Stromal cell of bone marrow (primary cell): ENCODE data around the gene HIVEP3.

Experiments used
- DNase-seq: peaks from one replicate; pipeline ENCODE4 v3.0.0-alpha.2; 2012; ENCODE audit warnings: low read depth

Gene HIVEP3

GRCh38 chr1:41530411-41530810 lies 388.3 kb downstream of the HIVEP3 start:
- no peak for DNase-seq

- no peak for DNase-seq
These were observed 388.9 kb downstream of the HIVEP3 start for GRCh38 chr1:41529621-41530395.

DNA sequence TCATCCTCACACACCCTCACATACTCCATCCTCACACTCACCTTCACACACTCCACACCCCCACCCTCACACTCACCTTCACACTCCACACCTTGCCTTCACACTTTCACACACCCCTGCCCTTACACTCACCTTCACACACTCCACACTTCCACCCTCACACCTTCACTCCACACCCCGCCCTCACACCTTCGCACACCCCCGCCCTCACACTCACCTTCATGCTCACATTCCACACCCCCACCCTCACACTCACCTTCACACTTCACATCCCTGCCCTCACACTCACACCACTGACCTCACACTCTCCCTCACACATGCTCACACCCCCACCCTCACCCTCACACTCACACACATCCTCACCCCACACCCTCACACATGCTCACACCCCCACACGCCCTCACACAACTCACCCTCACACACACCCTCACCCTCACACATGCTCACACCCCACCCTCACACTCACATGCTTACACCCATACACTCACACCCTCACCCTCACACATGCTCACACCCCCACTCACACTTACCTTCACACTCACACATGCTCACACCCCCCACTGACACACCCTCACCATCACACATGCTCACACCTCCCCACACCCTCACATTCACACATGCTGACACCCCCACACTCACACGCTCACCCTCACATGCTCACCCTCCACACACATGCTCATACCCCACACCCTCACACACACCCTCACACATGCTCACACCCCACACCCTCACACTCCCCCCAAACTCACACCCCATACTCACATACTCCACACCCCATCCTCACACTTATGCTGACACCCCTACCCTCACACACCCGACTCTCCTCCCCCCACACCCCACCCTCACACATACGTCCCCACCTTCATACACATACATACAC lies 389.8 kb downstream of the HIVEP3 start:
- no peak for DNase-seq

DNA sequence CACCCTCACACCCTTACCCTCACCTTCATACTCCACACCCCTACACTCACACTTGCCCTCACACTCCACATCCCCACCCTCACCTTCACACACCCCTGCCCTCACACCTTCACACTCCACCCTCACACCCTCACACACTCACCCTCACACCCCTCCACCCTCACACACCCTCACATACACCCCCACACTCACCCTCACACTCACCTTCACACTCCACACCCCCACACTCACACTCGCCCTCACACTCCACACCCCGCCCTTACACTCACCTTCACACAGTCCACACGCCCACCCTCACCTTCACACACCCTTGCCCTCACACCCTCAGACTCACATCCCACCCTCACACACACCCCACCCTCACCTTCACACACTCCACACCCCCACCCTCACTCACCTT lies 390.6 kb downstream of the HIVEP3 start:
- DNase-seq = no peak

DNA sequence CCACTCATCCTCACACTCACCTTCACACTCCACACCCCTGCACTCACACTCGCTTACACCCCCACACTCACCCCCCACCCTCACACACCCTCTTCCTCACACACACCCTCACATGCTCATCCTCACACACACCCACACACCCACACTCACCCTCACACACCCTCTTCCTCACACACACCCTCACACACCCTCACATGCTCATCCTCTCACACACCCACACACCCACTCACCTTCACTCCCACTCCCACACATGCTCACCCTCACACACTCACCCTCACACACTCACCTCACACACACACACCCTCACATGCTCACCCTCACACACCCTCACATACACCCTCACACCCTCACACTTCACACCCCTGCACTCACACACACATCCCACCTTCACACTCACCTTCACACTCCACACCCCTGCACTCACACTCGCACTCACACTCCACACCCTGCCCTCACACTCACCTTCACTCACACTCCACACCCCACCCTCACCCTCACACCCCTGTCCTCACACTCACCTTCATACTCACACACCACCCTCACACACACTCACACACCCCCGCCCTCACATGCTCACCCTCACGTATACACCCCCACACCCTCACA lies 391.7 kb downstream of the HIVEP3 start:
- no peak for DNase-seq

DNA sequence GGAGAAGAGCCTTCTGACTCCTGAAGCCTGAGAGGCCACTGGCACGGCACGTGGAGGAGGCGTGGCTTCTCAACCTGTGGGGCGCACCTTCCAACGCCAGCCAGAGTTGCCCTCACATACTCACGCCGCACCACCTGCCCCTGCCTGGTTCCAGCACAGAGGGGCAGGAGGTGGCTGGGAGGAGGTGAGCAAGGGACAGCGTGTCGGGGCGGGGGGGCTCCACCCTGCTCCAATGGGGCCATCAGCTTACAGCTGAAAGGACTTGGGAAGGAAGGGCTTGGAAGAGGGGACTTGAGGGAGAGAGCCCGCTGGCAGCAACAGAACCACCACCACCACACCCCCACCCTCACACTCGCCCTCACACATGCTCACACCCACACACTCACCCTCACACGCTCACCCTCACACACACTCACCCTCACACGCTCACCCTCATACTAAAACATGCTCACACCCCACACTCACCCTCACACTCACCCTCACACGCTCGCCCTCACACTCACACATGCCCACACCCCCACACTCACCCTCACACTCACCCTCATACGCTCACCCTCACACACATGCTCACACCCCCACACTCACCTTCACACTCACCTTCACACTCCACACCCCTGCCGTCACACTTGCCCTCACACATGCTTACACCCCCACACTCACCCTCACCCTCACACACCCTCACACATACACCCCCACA lies 392.7 kb downstream of the HIVEP3 start:
- no peak for DNase-seq

DNA sequence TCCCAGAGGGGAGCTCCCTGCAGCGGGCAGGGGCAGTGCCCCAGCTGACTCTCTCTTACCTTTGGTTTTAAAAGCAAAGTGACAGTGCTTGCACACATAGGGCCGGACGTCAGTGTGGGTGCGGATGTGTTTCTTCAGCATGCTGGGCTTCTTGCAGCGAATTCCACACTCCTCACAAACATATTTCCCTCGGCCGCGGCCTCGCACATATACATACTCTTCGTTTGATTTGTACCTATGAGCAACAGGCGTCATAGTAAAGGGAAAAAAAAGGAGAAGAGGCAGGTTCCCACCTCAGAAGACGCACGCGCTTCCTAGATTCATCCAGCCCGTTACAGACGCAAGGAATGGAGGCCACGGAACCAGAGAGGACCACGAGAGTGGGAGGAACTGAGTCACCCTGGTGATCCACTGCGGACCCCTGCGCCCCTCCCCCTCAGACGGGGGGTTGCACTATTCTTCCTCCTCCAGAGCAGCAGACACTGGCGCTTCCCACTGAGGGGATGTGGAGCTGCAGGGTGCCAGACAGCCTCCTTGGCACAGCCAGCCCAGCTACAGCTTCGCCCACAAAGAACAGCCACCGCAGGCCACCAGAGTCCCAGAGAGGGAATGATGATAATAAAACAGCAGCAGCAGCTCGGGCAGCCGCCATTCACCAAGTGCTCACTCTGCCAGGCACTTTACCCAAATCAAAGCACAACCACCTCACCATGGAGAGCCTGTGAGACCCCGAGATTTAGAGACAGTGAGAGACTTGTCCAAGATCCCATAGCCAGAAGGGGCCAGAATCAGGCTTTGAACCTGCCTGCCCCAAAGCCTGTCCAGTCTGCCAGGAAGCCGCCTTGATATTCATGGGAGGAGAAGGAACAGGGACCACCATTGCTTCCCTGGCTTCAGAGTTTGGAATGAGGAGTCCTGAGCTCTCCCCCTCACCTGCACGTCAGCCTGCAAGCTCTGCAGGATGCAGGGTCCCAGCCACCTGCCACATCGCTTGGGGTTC lies 393.7 kb downstream of the HIVEP3 start:
- no peak for DNase-seq

DNA sequence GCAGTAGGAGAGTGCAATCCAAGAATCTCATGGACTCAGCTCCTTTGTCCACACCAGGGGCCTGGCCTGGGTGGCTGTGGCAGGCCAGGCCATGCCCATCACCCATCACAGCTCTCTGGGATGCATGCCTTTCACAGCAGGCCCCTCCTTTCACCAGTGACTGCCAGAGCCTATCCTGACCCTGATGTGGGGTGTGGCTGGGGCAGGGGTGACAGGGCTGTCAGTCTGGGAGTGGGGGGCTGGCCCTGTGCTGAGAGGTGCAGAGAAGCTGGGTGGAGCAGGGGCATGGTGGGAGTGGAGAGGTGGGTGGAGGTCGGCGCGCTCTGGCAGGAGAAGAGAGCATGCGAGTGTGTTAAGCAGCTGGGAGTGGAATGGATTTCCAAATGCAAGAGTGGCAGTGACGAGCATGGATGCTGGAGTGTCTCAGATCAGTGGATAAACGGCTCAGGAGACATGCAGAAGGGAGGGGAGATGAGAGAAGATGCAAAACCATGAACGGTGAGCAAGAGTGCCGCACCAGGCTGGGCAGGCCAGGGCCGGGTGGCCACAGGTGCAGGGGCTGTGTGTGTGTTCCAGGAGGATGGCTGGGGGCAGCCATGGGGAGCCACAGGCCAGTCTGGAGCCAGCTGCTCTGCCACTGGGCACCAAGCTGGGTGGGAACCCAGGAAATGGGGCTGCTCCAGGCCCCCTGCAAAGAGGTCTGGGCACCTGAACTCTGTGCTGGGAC lies 394.6 kb downstream of the HIVEP3 start:
- no peak for DNase-seq

GRCh38 chr1:41523071-41523470 lies 395.7 kb downstream of the HIVEP3 start:
- DNase-seq = no peak

DNA sequence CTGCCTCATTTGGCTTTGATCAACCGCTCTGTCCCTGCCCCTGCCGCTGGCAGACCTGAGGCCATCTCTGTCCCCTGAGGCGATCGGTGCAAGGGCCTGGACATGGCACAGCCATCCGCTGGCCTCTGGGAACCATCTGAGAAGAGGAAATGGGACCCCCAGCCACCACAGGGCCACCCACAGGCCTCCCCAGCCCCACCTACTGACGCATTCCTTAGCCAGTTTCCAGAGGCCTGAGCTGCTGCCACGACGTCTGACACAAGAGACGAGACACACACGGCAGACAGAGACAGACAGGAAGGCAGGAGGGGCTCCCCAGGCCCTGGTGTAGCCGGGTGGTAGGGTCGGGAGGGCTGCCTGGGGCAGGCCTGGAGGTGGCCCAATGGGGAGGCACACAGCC lies 397.0 kb downstream of the HIVEP3 start:
- DNase-seq = no peak

GRCh38 chr1:41520951-41521752 lies 397.6 kb downstream of the HIVEP3 start:
- no peak for DNase-seq

GRCh38 chr1:41519667-41520066 lies 399.1 kb downstream of the HIVEP3 start:
- DNase-seq = no peak

- DNase-seq = no peak
These were observed 400.3 kb downstream of the HIVEP3 start for GRCh38 chr1:41518471-41518870.

DNA sequence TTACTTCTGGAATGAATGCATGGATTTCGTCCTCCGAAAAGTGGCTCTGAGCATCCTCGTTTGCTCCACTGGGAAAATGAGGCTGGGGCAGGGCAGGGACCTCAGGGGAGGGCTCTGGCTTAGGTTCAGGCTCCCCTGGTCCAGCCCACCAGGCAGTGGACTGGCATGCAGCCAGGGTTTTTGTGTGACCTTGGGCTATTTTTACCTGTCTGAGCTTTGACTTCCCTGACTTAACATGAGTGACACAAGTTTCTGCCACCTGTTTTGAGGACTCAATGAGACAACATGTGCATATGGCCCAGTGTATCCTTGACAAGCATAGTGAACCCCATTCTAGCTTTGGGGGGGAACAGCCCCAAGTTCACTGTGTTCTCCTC lies 401.7 kb downstream of the HIVEP3 start:
- no peak for DNase-seq

GRCh38 chr1:41516168-41517061 lies 402.3 kb downstream of the HIVEP3 start:
- DNase-seq = peak; percentile 66

DNA sequence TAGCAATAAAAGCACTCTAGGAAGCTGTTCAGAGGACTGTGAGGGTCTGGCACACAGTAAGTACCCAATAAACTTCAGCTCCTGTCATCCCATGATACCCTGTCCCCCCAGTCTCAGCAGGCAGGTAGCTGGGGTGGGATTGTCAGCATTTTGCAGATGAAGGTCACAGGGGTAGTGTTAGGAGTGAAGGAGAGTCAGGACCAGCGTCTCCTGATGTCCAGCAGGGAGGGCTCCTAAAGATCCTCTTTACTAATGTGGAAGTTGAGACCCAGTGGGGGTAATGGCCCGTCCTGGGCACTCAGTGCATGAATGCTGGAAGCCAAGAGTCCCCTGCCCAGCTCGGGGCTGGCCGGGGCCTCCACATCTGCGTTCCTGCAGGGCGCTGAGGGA lies 402.9 kb downstream of the HIVEP3 start:
- DNase-seq = no peak

- DNase-seq = no peak
These were observed 403.5 kb downstream of the HIVEP3 start for GRCh38 chr1:41515131-41515678.

GRCh38 chr1:41514381-41514780 lies 404.3 kb downstream of the HIVEP3 start:
- DNase-seq = no peak
